Activated T-cell treated with anti-CD3 and anti-CD28 coated beads, Interleukin-2, amount 50 U/mL, for 24 hours (primary cell): ENCODE data around the gene OR6S1.
"Not testable (repeated sequence)": the region's sequence is repeated elsewhere in the genome, so short reads cannot be mapped to it uniquely, and the experiment has no call there.

ENCODE experiments used
- DNase-seq: peaks from one replicate; pipeline ENCODE4 v3.0.0-alpha.2; 2020
- H3K27ac Mint-ChIP-seq: 2 replicates; pipeline ENCODE4 v1.8.0; 2020; ENCODE audit warnings: mild to moderate bottlenecking, mixed read lengths
- H3K27me3 Mint-ChIP-seq: 2 replicates; pipeline ENCODE4 v1.8.0; 2020; ENCODE audit warnings: mixed read lengths
- H3K36me3 Mint-ChIP-seq: 2 replicates; pipeline ENCODE4 v1.8.0; 2020; ENCODE audit warnings: low read depth, mixed read lengths
- H3K4me1 Mint-ChIP-seq: 2 replicates; pipeline ENCODE4 v1.8.0; 2020; ENCODE audit warnings: low read depth, mixed read lengths
- H3K4me3 Mint-ChIP-seq: 2 replicates; pipeline ENCODE4 v1.8.0; 2020; ENCODE audit warnings: mild to moderate bottlenecking, moderate library complexity, mixed read lengths
- H3K9me3 Mint-ChIP-seq: 2 replicates; pipeline ENCODE4 v1.8.0; 2020; ENCODE audit warnings: mixed read lengths

Gene OR6S1

GRCh38 chr14:20680843-20681347 lies 39.4 kb upstream of the OR6S1 start:
- H3K4me1 Mint-ChIP-seq, result peaks cover 15% of the 10 kb centered on the region
- no peak overlapping the region for H3K27ac Mint-ChIP-seq
- no peak overlapping the region for H3K4me3 Mint-ChIP-seq
- no peaks in the 10 kb centered on the region for H3K27me3 Mint-ChIP-seq
- no peaks in the 10 kb centered on the region for H3K9me3 Mint-ChIP-seq
- H3K36me3 Mint-ChIP-seq, result peaks cover 4% of the 10 kb centered on the region
- DNase-seq, result no peak

DNA sequence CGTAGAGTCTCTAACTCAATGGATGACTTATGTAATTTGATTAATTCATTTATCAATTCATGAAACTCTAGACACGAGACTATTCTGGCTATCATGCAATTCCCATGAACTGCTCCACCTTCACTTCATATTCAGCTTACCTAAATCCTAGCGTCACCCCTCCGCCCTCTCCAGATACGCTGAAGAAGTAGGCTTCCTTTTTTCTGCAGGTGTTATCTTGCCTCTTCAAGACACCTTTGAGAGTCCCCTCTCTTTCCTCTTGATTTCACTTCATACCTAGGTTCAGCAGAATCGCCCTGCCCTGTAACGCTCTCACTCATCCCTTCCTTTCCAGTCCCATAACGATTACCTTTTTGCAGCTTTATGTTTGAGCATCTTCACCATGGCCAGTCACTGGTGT lies 38.9 kb upstream of the OR6S1 start:
- Mint-ChIP-seq H3K36me3 (peaks cover 4% of the 10 kb centered on the region), H3K4me3 (no peak overlapping the region), H3K9me3 (no peaks in the 10 kb centered on the region), H3K4me1 (peaks cover 19% of the 10 kb centered on the region), H3K27ac (peak overlapping the region; percentile 19), H3K27me3 (no peaks in the 10 kb centered on the region)
- no peak for DNase-seq

GRCh38 chr14:20679907-20680306 lies 38.4 kb upstream of the OR6S1 start:
- DNase-seq, result no peak
- H3K27me3 Mint-ChIP-seq, result no peaks in the 10 kb centered on the region

GRCh38 chr14:20676072-20676471 lies 34.6 kb upstream of the OR6S1 start:
- Mint-ChIP-seq H3K27me3 (no peaks in the 10 kb centered on the region), H3K27ac (no peak overlapping the region), H3K9me3 (no peaks in the 10 kb centered on the region), H3K4me3 (no peak overlapping the region), H3K36me3 (no peaks in the 10 kb centered on the region), H3K4me1 (peaks cover 9% of the 10 kb centered on the region)
- DNase-seq, result no peak

More at GRCh38 chr14:20679907-20680306, 38.4 kb upstream of the OR6S1 start:
- Mint-ChIP-seq H3K4me1 (peaks cover 14% of the 10 kb centered on the region), H3K27ac (no peak overlapping the region), H3K36me3 (peaks cover 4% of the 10 kb centered on the region), H3K4me3 (no peak overlapping the region), H3K9me3 (no peaks in the 10 kb centered on the region)

DNA sequence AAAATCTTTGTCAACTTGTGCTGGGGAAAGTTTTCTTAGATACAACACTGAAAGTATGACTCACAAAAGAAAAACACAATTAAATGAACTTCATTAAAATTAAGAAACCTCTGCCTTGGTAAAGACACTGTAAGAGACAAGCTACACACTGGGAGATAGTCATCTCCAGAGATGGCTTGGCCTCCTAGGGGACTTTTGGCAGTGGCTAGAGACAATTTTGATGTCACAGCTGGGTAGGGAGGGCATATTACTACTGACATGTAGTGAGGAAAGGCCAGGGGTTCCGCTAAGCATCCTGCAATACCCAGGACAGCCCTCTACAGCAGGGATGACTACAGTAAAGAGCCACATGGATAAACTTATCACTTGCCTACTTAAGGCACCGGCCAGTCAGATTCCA lies 34.2 kb upstream of the OR6S1 start:
- peak overlapping the region; percentile 53 for H3K27ac Mint-ChIP-seq
- peaks cover 9% of the 10 kb centered on the region for H3K4me1 Mint-ChIP-seq
- H3K36me3 Mint-ChIP-seq, result no peaks in the 10 kb centered on the region
- H3K9me3 Mint-ChIP-seq, result no peaks in the 10 kb centered on the region
- H3K27me3 Mint-ChIP-seq, result no peaks in the 10 kb centered on the region
- no peak overlapping the region for H3K4me3 Mint-ChIP-seq
- DNase-seq, result no peak

DNA sequence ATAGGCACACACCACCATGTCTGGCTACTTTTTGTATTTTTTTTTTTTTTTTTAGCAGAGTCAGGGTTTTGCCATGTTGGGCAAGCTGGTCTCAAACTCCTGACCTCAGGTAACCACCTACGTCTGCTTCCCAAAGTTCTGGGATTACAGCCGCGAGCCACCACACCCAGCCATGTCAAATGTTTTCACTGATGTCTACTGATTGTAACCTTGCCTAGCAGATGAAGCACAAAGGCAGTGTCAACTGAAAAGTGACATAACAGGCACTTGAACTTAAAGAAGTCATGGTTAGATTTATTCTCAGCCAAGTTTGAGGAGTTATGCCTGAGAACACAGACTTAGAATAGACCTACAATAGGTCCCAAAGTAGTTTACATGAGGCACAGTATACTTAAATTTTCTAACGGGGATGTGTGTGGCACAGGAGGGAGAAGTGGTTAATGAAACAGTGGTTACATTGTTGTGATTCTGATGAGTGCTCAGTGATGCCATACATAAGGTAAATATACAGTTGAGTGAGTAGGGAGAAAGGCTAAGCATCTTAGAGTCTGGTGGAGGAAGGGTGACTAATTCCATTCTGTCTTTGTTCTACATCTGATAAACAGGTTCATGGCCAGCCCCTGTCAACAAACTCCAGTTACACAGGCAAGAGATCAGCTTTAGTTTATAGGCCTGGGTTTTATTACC lies 30.2 kb upstream of the OR6S1 start:
- Mint-ChIP-seq H3K4me3 (no peak overlapping the region), H3K27ac (no peak overlapping the region), H3K4me1 (peaks cover 26% of the 10 kb centered on the region), H3K9me3 (no peaks in the 10 kb centered on the region), H3K27me3 (no peaks in the 10 kb centered on the region), H3K36me3 (no peaks in the 10 kb centered on the region)
- DNase-seq, result no peak

GRCh38 chr14:20668969-20669368 lies 27.5 kb upstream of the OR6S1 start:
- peaks cover 18% of the 10 kb centered on the region for H3K4me1 Mint-ChIP-seq
- no peaks in the 10 kb centered on the region for H3K36me3 Mint-ChIP-seq
- peaks cover 7% of the 10 kb centered on the region for H3K27me3 Mint-ChIP-seq
- H3K27ac Mint-ChIP-seq, result no peak overlapping the region
- H3K4me3 Mint-ChIP-seq, result no peak overlapping the region
- DNase-seq, result no peak
- H3K9me3 Mint-ChIP-seq, result no peaks in the 10 kb centered on the region

- Mint-ChIP-seq H3K36me3 (no peaks in the 10 kb centered on the region), H3K4me3 (no peak overlapping the region), H3K27me3 (peaks cover 12% of the 10 kb centered on the region), H3K4me1 (peaks cover 28% of the 10 kb centered on the region), H3K9me3 (no peaks in the 10 kb centered on the region), H3K27ac (peak overlapping the region; percentile 78)
- DNase-seq, result no peak
Measured at GRCh38 chr14:20667957-20668356, 26.5 kb upstream of the OR6S1 start.

GRCh38 chr14:20666400-20666961 lies 25.0 kb upstream of the OR6S1 start:
- DNase-seq, H3K4me3 Mint-ChIP-seq, H3K27ac Mint-ChIP-seq, H3K9me3 Mint-ChIP-seq, H3K36me3 Mint-ChIP-seq: not testable (repeated sequence)
- peaks cover 14% of the 10 kb centered on the region for H3K27me3 Mint-ChIP-seq
- peaks cover 34% of the 10 kb centered on the region for H3K4me1 Mint-ChIP-seq

DNA sequence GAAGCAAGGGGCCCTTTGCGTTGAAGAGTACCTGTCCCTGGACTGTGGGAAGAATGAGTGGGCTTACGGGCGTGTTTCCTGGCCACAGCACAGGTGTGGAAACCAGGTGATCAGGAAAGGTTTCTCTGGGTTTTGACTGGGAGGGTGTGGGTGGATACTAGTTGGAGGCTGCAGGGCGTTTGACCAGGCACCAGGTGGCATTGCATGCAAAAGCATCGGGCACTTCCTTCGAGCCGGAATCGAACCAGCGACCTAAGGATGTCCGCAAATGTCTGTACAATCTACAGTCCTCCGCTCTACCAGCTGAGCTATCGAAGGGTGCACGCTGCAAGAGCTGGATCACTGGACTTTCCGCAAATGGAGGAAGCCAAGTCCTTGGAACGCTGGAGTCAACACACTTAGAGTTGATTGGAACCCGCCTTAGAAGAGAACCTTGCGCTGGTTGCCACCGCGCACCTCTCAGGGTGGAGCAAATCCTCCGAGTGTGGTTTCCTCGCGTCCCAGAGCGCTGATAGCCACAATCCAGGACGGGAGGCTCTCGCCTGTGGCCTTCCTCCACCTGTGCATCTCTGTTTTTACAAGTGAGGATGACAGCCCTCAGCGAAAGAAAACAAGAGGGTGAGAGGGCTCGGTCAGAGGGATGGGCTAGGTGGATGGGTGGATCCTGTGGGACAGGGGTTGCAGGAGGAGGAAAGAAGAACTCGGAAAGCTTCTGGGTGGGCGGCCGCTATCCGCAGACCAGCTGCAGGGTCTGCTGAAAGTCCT lies 21.7 kb upstream of the OR6S1 start:
- H3K9me3 Mint-ChIP-seq, result no peaks in the 10 kb centered on the region
- peak overlapping the region; percentile 87 for H3K27ac Mint-ChIP-seq
- H3K4me1 Mint-ChIP-seq, result peaks cover 27% of the 10 kb centered on the region
- H3K36me3 Mint-ChIP-seq, result no peaks in the 10 kb centered on the region
- peak; percentile 87 for DNase-seq
- H3K27me3 Mint-ChIP-seq, result peaks cover 35% of the 10 kb centered on the region
- peak overlapping the region; percentile 78 for H3K4me3 Mint-ChIP-seq

- Mint-ChIP-seq H3K4me1 (peaks cover 26% of the 10 kb centered on the region), H3K27me3 (peaks cover 54% of the 10 kb centered on the region), H3K4me3 (no peak overlapping the region), H3K9me3 (no peaks in the 10 kb centered on the region), H3K36me3 (no peaks in the 10 kb centered on the region), H3K27ac (no peak overlapping the region)
- DNase-seq, result no peak
Measured at GRCh38 chr14:20661197-20661596, 19.7 kb upstream of the OR6S1 start.

GRCh38 chr14:20659813-20660395 lies 18.4 kb upstream of the OR6S1 start:
- peaks cover 26% of the 10 kb centered on the region for H3K4me1 Mint-ChIP-seq
- peaks cover 64% of the 10 kb centered on the region for H3K27me3 Mint-ChIP-seq
- no peak overlapping the region for H3K4me3 Mint-ChIP-seq

DNA sequence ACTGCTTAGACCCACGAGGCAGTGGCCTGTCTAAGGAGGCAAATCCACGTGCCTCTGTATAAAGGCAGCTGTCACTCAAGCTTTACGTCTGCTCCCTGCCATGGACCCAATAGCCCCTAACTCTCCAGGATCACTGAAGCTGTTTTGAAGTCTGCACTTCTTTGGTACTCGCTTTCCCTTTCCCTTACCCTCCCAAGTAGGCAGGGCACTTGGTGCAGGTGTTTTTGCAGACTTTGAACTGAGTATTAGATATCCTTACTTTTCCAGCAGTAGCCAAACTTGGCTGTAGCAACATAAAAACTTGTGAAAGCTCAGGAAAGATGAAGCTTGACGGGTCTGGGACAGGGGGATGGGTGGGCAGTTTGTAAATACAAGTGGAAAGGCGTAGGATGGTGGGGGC lies 17.8 kb upstream of the OR6S1 start:
- no peak for DNase-seq
- H3K4me3 Mint-ChIP-seq, result no peak overlapping the region
- H3K27me3 Mint-ChIP-seq, result peaks cover 66% of the 10 kb centered on the region
- peaks cover 27% of the 10 kb centered on the region for H3K4me1 Mint-ChIP-seq
- H3K9me3 Mint-ChIP-seq, result no peaks in the 10 kb centered on the region
- no peaks in the 10 kb centered on the region for H3K36me3 Mint-ChIP-seq
- H3K27ac Mint-ChIP-seq, result no peak overlapping the region

More at GRCh38 chr14:20659813-20660395, 18.4 kb upstream of the OR6S1 start:
- DNase-seq, result no peak
- Mint-ChIP-seq H3K9me3 (no peaks in the 10 kb centered on the region), H3K36me3 (no peaks in the 10 kb centered on the region), H3K27ac (no peak overlapping the region)

- peaks cover 72% of the 10 kb centered on the region for H3K27me3 Mint-ChIP-seq
- DNase-seq, result no peak
- peaks cover 30% of the 10 kb centered on the region for H3K4me1 Mint-ChIP-seq
- H3K9me3 Mint-ChIP-seq, result no peaks in the 10 kb centered on the region
- H3K4me3 Mint-ChIP-seq, result no peak overlapping the region
- H3K27ac Mint-ChIP-seq, result no peak overlapping the region
- no peaks in the 10 kb centered on the region for H3K36me3 Mint-ChIP-seq
Measured at GRCh38 chr14:20658246-20658645, 16.8 kb upstream of the OR6S1 start.
